Endothelial cell of umbilical vein (primary cell): ENCODE data around the gene PIEZO2. TPM values are rescaled to one million over a fixed set of nuclear protein-coding genes. Genes with fewer than 3 reads are reported as not detected.

Source experiments
- BruUV-seq: library from RNA; stranded (reverse); fragments of 400-500 nt; replicated peaks from 2 replicates; lab custom pipeline; 2021; lab: Mats Ljungman, UMichigan
- CTCF ChIA-PET: fragments of 300-600, 350-600 bp; sonication (Branson Sonifier 250); formaldehyde crosslinking; loops from one replicate; lab custom pipeline; 2021; ENCODE audit warnings: antibody characterized with exemption, inconsistent platforms; lab: Charles Lee
- POLR2A ChIA-PET: fragments of 300-600, 350-600 bp; sonication (Branson Sonifier 250); formaldehyde crosslinking; loops from one replicate; lab custom pipeline; 2021; ENCODE audit warnings: antibody characterized with exemption, inconsistent platforms; lab: Charles Lee
- DNase-seq: peaks from one replicate; pipeline ENCODE4 v3.0.0-alpha.2; 2011; ENCODE audit warnings: low read depth, low spot score
- FAIRE-seq: peaks from 2 replicates; lab custom pipeline; 2011; peaks lifted over from hg19 to GRCh38; lab: Jason Lieb, UNC
- H2AFZ ChIP-seq: 2 replicates; pipeline ENCODE4 v1.6.0; 2012; ENCODE audit warnings: low read depth, low read length, control low read depth, inconsistent platforms
- H3K27ac ChIP-seq: 2 replicates; pipeline ENCODE4 v1.5.1; 2011; ENCODE audit warnings: low read depth, mild to moderate bottlenecking, control low read depth, low read length, moderate library complexity; ENCODE audit not compliant: insufficient read depth
- H3K27me3 ChIP-seq, 2 experiments: 2 replicates each; pipeline versions ENCODE4 v1.6.0 to v1.6.1; 2011; ENCODE audit warnings: low read length in 2 of 2, mixed read lengths in 1 of 2; ENCODE audit not compliant: control insufficient read depth in 2 of 2, insufficient read depth in 2 of 2
- H3K36me3 ChIP-seq, 2 experiments: 2 replicates in 1 of 2; 3 replicates in 1 of 2; pipeline ENCODE4 v1.5.1; 2011; ENCODE audit warnings: low read length in 2 of 2, mild to moderate bottlenecking in 1 of 2, moderate library complexity in 1 of 2; ENCODE audit not compliant: control insufficient read depth in 2 of 2, insufficient read depth in 2 of 2; ENCODE audit errors: extremely low read depth in 1 of 2
- H3K4me1 ChIP-seq: 3 replicates; pipeline ENCODE4 v1.5.1; 2011; ENCODE audit warnings: mild to moderate bottlenecking, low read length; ENCODE audit not compliant: control insufficient read depth, insufficient read depth; ENCODE audit errors: extremely low read depth
- H3K4me2 ChIP-seq: 2 replicates; pipeline ENCODE4 v1.6.1; 2011; ENCODE audit warnings: low read length, control low read depth, mixed read lengths; ENCODE audit not compliant: insufficient read depth
- H3K4me3 ChIP-seq, 3 experiments: fragments of 200-600 bp in 1 of 3; sonication (generic), shearing (Covaris generic) in 1 of 3; replicated peaks in 1 of 3; 2 replicates each; pipeline ENCODE4 v1.5.1; 2011 to 2016; ENCODE audit warnings: control low read depth in 3 of 3, low read length in 3 of 3, mild to moderate bottlenecking in 2 of 3, inconsistent platforms in 1 of 3, low read depth in 1 of 3, moderate library complexity in 1 of 3; ENCODE audit not compliant: insufficient read depth in 1 of 3
- H3K79me2 ChIP-seq: 2 replicates; pipeline ENCODE4 v1.6.0; 2012; ENCODE audit warnings: low read length, inconsistent platforms; ENCODE audit not compliant: control insufficient read depth, insufficient read depth
- H3K9ac ChIP-seq: replicated peaks from 2 replicates; pipeline ENCODE3; 2011; ENCODE audit warnings: low read length, control low read depth; ENCODE audit not compliant: insufficient read depth; ENCODE audit errors: extremely low read depth
- H3K9me1 ChIP-seq: replicated peaks from 3 replicates; pipeline ENCODE4 v1.6.0; 2011; ENCODE audit warnings: mild to moderate bottlenecking, low read length; ENCODE audit not compliant: control insufficient read depth, insufficient read depth; ENCODE audit errors: extremely low read depth
- H3K9me3 ChIP-seq: replicated peaks from 2 replicates; pipeline ENCODE4 v1.5.1; 2012; ENCODE audit warnings: low read length, inconsistent platforms; ENCODE audit not compliant: control insufficient read depth, insufficient read depth
- H4K20me1 ChIP-seq: replicated peaks from 2 replicates; pipeline ENCODE3; 2011; ENCODE audit warnings: mild to moderate bottlenecking, low read length; ENCODE audit not compliant: control insufficient read depth, insufficient read depth; ENCODE audit errors: extremely low read depth
- CTCF ChIP-seq, 2 donors: IDR thresholded peaks; 1 replicate in 1 of 2; 2 replicates in 1 of 2; pipeline ENCODE4 v1.5.1; 2011; ENCODE audit warnings: low read length in 2 of 2, mild to moderate bottlenecking in 2 of 2, moderate library complexity in 2 of 2, control low read depth in 1 of 2, inconsistent platforms in 1 of 2, low read depth in 1 of 2; ENCODE audit not compliant: insufficient read depth in 1 of 2; ENCODE audit errors: extremely low read depth in 1 of 2
- EZH2 ChIP-seq: IDR thresholded peaks from 2 replicates; pipeline ENCODE4 v1.6.1; 2012; ENCODE audit warnings: borderline replicate concordance, low read depth, mild to moderate bottlenecking, moderate library complexity, low read length, inconsistent platforms; ENCODE audit not compliant: severe bottlenecking
- FOS ChIP-seq: IDR thresholded peaks from 2 replicates; pipeline ENCODE4 v1.6.1; 2011; ENCODE audit warnings: mild to moderate bottlenecking, low read length, moderate library complexity, borderline replicate concordance; ENCODE audit not compliant: insufficient read depth
- GATA2 ChIP-seq: IDR thresholded peaks from 2 replicates; pipeline ENCODE4 v1.7.0; 2011; ENCODE audit warnings: low read depth, mild to moderate bottlenecking, moderate library complexity, mixed read lengths, low read length; ENCODE audit not compliant: insufficient read length, insufficient read depth
- JUN ChIP-seq: IDR thresholded peaks from 2 replicates; pipeline ENCODE4 v1.6.1; 2011; ENCODE audit warnings: borderline replicate concordance, low read depth; ENCODE audit not compliant: insufficient read length, insufficient read depth
- MAX ChIP-seq: IDR thresholded peaks from 2 replicates; pipeline ENCODE4 v1.6.1; 2011; ENCODE audit not compliant: insufficient read depth, insufficient read length
- MYC ChIP-seq: IDR thresholded peaks from one replicate; pipeline ENCODE4 v1.6.1; 2011; ENCODE audit warnings: mild to moderate bottlenecking, low read depth, low read length
- POLR2A ChIP-seq: IDR thresholded peaks from 2 replicates; pipeline ENCODE4 v1.6.1; 2012; ENCODE audit warnings: low read depth, mild to moderate bottlenecking, control low read depth, low read length
- POLR2AphosphoS5 ChIP-seq: IDR thresholded peaks from 2 replicates; pipeline ENCODE4 v1.6.1; 2012; ENCODE audit warnings: low read depth, mild to moderate bottlenecking, control low read depth, low read length, moderate library complexity; ENCODE audit not compliant: insufficient read depth
- dilution Hi-C: fragments of 300-500 bp; cut with MboI; formaldehyde crosslinking; loops from one replicate; pipeline ENCODE4 v1.15.0; 2019; ENCODE audit warnings: low sequenced_read_pairs; ENCODE audit not compliant: extremely low pct_ligation_motif_present
- intact Hi-C: fragments of 100-400 bp; cut with micrococcal nuclease; formaldehyde crosslinking; loops from one replicate; pipeline ENCODE4 v1.10.0; 2022
- polyA plus RNA-seq, 4 experiments: library from polyadenylated mRNA; depleted of rRNA in 3 of 4; stranded (reverse) in 3 of 4; unstranded in 1 of 4; fragments of >200 nt; gene quantifications; 2 replicates each; pipeline versions ENCODE4 v1.2.1 to v1.2.3, GENCODE V29; 2011 to 2012; ENCODE audit warnings: missing spikeins in 1 of 4
- total RNA-seq: library from RNA; stranded (reverse); gene quantifications from 2 replicates; pipeline ENCODE4 v1.2.3, GENCODE V29; 2021

The PIEZO2 gene
- total and polyA plus RNA-seq, 2 donors (not counting 3 experiments of a cell fraction or from before 2014, with no cell fraction given) = 1.7 to 11.2 TPM

- no TSS peak for BruUV-seq
- ChIA-PET POLR2A (interaction anchor here (0.5 kb wide), 1 partner anchor 1403 kb away, joined by 4 read pairs; no protein-coding TSS in a partner anchor), CTCF (interaction anchor here (1.0 to 2.2 kb wide), 4 partner anchors 36 to 154 kb away, joined by 4 to 14 read pairs (median 5); no protein-coding TSS in a partner anchor)
- Histone ChIP-seq H3K36me3 (no peaks in the 10 kb centered on the region), H3K27ac (peak overlapping the region; percentile 87), H3K4me2 (peak overlapping the region; percentile 31), H3K4me3 (peak overlapping the region in 1 of 3 experiments; percentile 5), H3K79me2 (no peaks in the 10 kb centered on the region), H4K20me1 (no peaks in the 10 kb centered on the region), H3K4me1 (peaks cover 43% of the 10 kb centered on the region), H3K9ac (peak overlapping the region; percentile 40), H2AFZ (peak overlapping the region; percentile 50), H3K9me3 (no peaks in the 10 kb centered on the region), H3K27me3 (no peaks in the 10 kb centered on the region), H3K9me1 (no peaks in the 10 kb centered on the region)
- DNase-seq = peak; percentile 95
- FAIRE-seq = peak; percentile 83
- intact Hi-C loops (loop anchor here (1.0 to 5.0 kb wide), 3 partner anchors 20 to 78 kb away; no protein-coding TSS in a partner anchor), dilution Hi-C loops (no loop called here)
- TF ChIP-seq MYC (peak; percentile 47), POLR2AphosphoS5 (peak; percentile 80), GATA2 (peak; percentile 74), JUN (peak; percentile 82), POLR2A (no peak), MAX (no peak), CTCF (IDR thresholded peaks at IDR 0.05; ENCODE audit: extremely low read depth in 1 of 2, insufficient read depth in 1 of 2, low read depth in 1 of 2, low read length in 2 of 2) (no peak), FOS (peak; percentile 89), EZH2 (no peak)
These were observed 143.8 kb downstream of the PIEZO2 start for GRCh38 chr18:11005528-11005927.
